GM12874 (cell line): ENCODE data around the gene FAM200C.

Source experiments
- CTCF ChIP-seq: IDR thresholded peaks from 2 replicates; pipeline ENCODE4 v1.5.1; 2011; ENCODE audit warnings: low read depth, mild to moderate bottlenecking, control low read depth, low read length, moderate library complexity; ENCODE audit not compliant: insufficient read depth

FAM200C gene

DNA sequence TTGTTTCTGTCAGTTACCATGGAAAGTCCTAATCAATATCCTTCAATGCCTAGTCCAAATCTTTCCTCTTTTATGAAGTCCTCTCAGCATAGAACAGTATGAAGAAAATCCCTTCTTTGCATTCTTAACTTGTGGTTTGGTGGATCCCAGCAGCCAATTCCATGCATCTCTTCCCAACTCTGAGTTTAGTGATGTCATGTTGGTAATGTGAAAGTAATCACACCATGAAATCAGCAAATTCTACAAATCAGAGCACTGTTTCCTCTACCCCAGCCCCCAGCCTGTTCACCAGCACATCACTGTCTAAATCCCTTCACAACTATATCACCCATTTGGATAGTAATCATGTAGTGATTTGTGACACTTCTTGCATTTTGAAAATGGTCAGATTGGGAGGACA, 24.7 kb downstream of the FAM200C start:
- no peak for TF ChIP-seq CTCF

GRCh38 chr5:160371294-160371693, 28.6 kb downstream of the FAM200C start:
- no peak for TF ChIP-seq CTCF

GRCh38 chr5:160370713-160371034, 29.2 kb downstream of the FAM200C start:
- TF ChIP-seq CTCF: no peak

- no peak for TF ChIP-seq CTCF
Observed at GRCh38 chr5:160369990-160370712, 29.7 kb downstream of the FAM200C start, which contains the start of gene C1QTNF2. TSS of gene C1QTNF2 (minus strand) at chr5:160370626. CDS start at chr5:160355011, 15,615 bp downstream.

- no peak for TF ChIP-seq CTCF
Observed at GRCh38 chr5:160367885-160368284, 32.0 kb downstream of the FAM200C start.

- TF ChIP-seq CTCF: no peak
Observed at GRCh38 chr5:160367261-160367660, 32.6 kb downstream of the FAM200C start.

DNA sequence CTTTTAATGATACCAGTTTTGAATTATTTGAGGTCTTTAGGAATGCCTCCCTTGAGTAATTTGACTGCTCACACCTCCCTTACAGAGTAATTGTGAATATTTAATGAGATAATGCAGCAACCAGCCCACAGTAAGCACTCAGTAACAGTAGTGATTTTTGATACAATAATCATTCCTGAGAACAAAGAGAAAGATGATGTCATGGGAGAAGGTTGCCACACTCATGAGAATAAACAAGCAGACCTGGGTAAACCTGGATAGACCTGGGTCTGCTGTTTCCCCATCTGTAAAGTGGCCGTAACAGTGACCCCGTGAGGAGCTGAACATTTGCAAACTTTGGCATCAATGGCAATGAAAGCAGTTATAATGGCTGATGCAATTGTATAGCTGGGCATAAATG, 33.6 kb downstream of the FAM200C start:
- TF ChIP-seq CTCF: no peak
